ENCODE results near the gene AFP.

AFP gene

GRCh38 chr4:73423184-73423583, 12.8 kb upstream of the AFP start:
- Histone ChIP-seq H3K36me3 (ENCODE audit: insufficient read depth, low read length) (no peaks in the 10 kb centered on the region), H3K79me2 (ENCODE audit: insufficient read depth, low read length) (no peaks in the 10 kb centered on the region), H3K4me1 (ENCODE audit: insufficient read depth, low read length) (no peaks in the 10 kb centered on the region), H4K20me1 (ENCODE audit: insufficient read depth, low read length) (no peaks in the 10 kb centered on the region), H2AFZ (ENCODE audit: low read depth, low read length) (no peak overlapping the region), H3K9ac (ENCODE audit: low read depth, low read length) (no peak overlapping the region), H3K9me3 (ENCODE audit: insufficient read depth, low read length, severe bottlenecking) (no peaks in the 10 kb centered on the region), H3K4me2 (ENCODE audit: insufficient read depth, low read length) (no peak overlapping the region), H3K4me3 (ENCODE audit: low read depth in 1 of 2, low read length in 2 of 2) (no peak overlapping the region), H3K27me3 (ENCODE audit: insufficient read depth, low read length, poor library complexity) (no peaks in the 10 kb centered on the region), H3K27ac (ENCODE audit: low read length) (no peak overlapping the region)
- DNase-seq (no peak), ATAC-seq (ENCODE audit: insufficient read depth, low read depth) (no peak)
- TF ChIP-seq EZH2 (IDR thresholded peaks at IDR 0.05; ENCODE audit: borderline replicate concordance, low read depth, low read length, severe bottlenecking) = no peak

GRCh38 chr4:73426666-73427065, 9.4 kb upstream of the AFP start:
- H3K9me3 ChIP-seq (ENCODE audit: insufficient read depth, low read length, severe bottlenecking) = no peaks in the 10 kb centered on the region
- no peak overlapping the region for H3K27ac ChIP-seq (ENCODE audit: low read length)
- H3K36me3 ChIP-seq (ENCODE audit: insufficient read depth, low read length) = no peaks in the 10 kb centered on the region
- H4K20me1 ChIP-seq (ENCODE audit: insufficient read depth, low read length) = no peaks in the 10 kb centered on the region
- no peaks in the 10 kb centered on the region for H3K79me2 ChIP-seq (ENCODE audit: insufficient read depth, low read length)
- ATAC-seq (ENCODE audit: insufficient read depth, low read depth) (no peak), DNase-seq (no peak)
- H3K4me3 ChIP-seq (ENCODE audit: low read depth in 1 of 2, low read length in 2 of 2) = no peak overlapping the region
- H3K4me2 ChIP-seq (ENCODE audit: insufficient read depth, low read length) = no peak overlapping the region
- no peak overlapping the region for H2AFZ ChIP-seq (ENCODE audit: low read depth, low read length)
- TF ChIP-seq CTCF (IDR thresholded peaks at IDR 0.05; ENCODE audit: borderline replicate concordance, extremely low read depth, low read length, poor library complexity, severe bottlenecking) = no peak
- TF ChIP-seq EZH2 (IDR thresholded peaks at IDR 0.05; ENCODE audit: borderline replicate concordance, low read depth, low read length, severe bottlenecking) = no peak
- H3K9ac ChIP-seq (ENCODE audit: low read depth, low read length) = no peak overlapping the region
- H3K4me1 ChIP-seq (ENCODE audit: insufficient read depth, low read length) = no peaks in the 10 kb centered on the region
- no peaks in the 10 kb centered on the region for H3K27me3 ChIP-seq (ENCODE audit: insufficient read depth, low read length, poor library complexity)

- Histone ChIP-seq H3K27ac (ENCODE audit: low read length) (no peak overlapping the region), H2AFZ (ENCODE audit: low read depth, low read length) (no peak overlapping the region), H3K4me1 (ENCODE audit: insufficient read depth, low read length) (no peaks in the 10 kb centered on the region), H4K20me1 (ENCODE audit: insufficient read depth, low read length) (no peaks in the 10 kb centered on the region), H3K27me3 (ENCODE audit: insufficient read depth, low read length, poor library complexity) (no peaks in the 10 kb centered on the region), H3K36me3 (ENCODE audit: insufficient read depth, low read length) (no peaks in the 10 kb centered on the region), H3K4me3 (ENCODE audit: low read depth in 1 of 2, low read length in 2 of 2) (no peak overlapping the region), H3K9me3 (ENCODE audit: insufficient read depth, low read length, severe bottlenecking) (no peaks in the 10 kb centered on the region), H3K9ac (ENCODE audit: low read depth, low read length) (no peak overlapping the region), H3K4me2 (ENCODE audit: insufficient read depth, low read length) (no peak overlapping the region), H3K79me2 (ENCODE audit: insufficient read depth, low read length) (no peaks in the 10 kb centered on the region)
- TF ChIP-seq EZH2 (IDR thresholded peaks at IDR 0.05; ENCODE audit: borderline replicate concordance, low read depth, low read length, severe bottlenecking) = no peak
- TF ChIP-seq CTCF (IDR thresholded peaks at IDR 0.05; ENCODE audit: borderline replicate concordance, extremely low read depth, low read length, poor library complexity, severe bottlenecking) = no peak
- DNase-seq (no peak), ATAC-seq (ENCODE audit: insufficient read depth, low read depth) (no peak)
Observed at GRCh38 chr4:73429118-73429517, 6.9 kb upstream of the AFP start.

GRCh38 chr4:73429826-73430587, 6.0 kb upstream of the AFP start:
- Histone ChIP-seq H3K4me3 (ENCODE audit: low read depth in 1 of 2, low read length in 2 of 2) (no peak overlapping the region), H4K20me1 (ENCODE audit: insufficient read depth, low read length) (no peaks in the 10 kb centered on the region), H3K4me1 (ENCODE audit: insufficient read depth, low read length) (no peaks in the 10 kb centered on the region), H2AFZ (ENCODE audit: low read depth, low read length) (no peak overlapping the region), H3K9ac (ENCODE audit: low read depth, low read length) (no peak overlapping the region), H3K79me2 (ENCODE audit: insufficient read depth, low read length) (no peaks in the 10 kb centered on the region), H3K27me3 (ENCODE audit: insufficient read depth, low read length, poor library complexity) (no peaks in the 10 kb centered on the region), H3K27ac (ENCODE audit: low read length) (no peak overlapping the region), H3K36me3 (ENCODE audit: insufficient read depth, low read length) (no peaks in the 10 kb centered on the region), H3K4me2 (ENCODE audit: insufficient read depth, low read length) (no peak overlapping the region), H3K9me3 (ENCODE audit: insufficient read depth, low read length, severe bottlenecking) (no peaks in the 10 kb centered on the region)
- no peak for ATAC-seq (ENCODE audit: insufficient read depth, low read depth)
- no peak for TF ChIP-seq CTCF (IDR thresholded peaks at IDR 0.05; ENCODE audit: borderline replicate concordance, extremely low read depth, low read length, poor library complexity, severe bottlenecking)
- no peak for TF ChIP-seq EZH2 (IDR thresholded peaks at IDR 0.05; ENCODE audit: borderline replicate concordance, low read depth, low read length, severe bottlenecking)
- no peak for DNase-seq
